ENCODE results near the gene DRAXIN.
A peak's percentile ranks its signal among the peaks of the same experiment; 100 is the strongest.

DRAXIN gene

GRCh38 chr1:11721311-11721710 is 29.8 kb downstream of the DRAXIN start:
- H3K4me3 Mint-ChIP-seq: no peak overlapping the region
- ATAC-seq (replicated peaks) (no peak), DNase-seq (no peak)
- no peak overlapping the region for H3K27ac Mint-ChIP-seq
- no peaks in the 10 kb centered on the region for H3K36me3 Mint-ChIP-seq
- peaks cover 13 to 25% of the 10 kb centered on the region in 2 donors for H3K4me1 Mint-ChIP-seq
- no peaks in the 10 kb centered on the region for H3K27me3 Mint-ChIP-seq
- H3K9me3 Mint-ChIP-seq: no peaks in the 10 kb centered on the region

- Mint-ChIP-seq H3K9me3 (no peaks in the 10 kb centered on the region), H3K4me1 (peaks cover 13 to 25% of the 10 kb centered on the region in 2 donors), H3K36me3 (no peaks in the 10 kb centered on the region), H3K4me3 (no peak overlapping the region), H3K27ac (no peak overlapping the region), H3K27me3 (no peaks in the 10 kb centered on the region)
- DNase-seq: no peak
- ATAC-seq (replicated peaks): no peak
These were observed 31.0 kb downstream of the DRAXIN start for GRCh38 chr1:11722538-11722937.

- no peaks in the 10 kb centered on the region for H3K36me3 Mint-ChIP-seq
- no peak overlapping the region for H3K27ac Mint-ChIP-seq
- no peak overlapping the region for H3K4me3 Mint-ChIP-seq
- peaks cover 18 to 28% of the 10 kb centered on the region in 2 donors for H3K4me1 Mint-ChIP-seq
- no peaks in the 10 kb centered on the region for H3K9me3 Mint-ChIP-seq
- no peaks in the 10 kb centered on the region for H3K27me3 Mint-ChIP-seq
- ATAC-seq (replicated peaks) (no peak), DNase-seq (no peak)
These were observed 34.1 kb downstream of the DRAXIN start for GRCh38 chr1:11725616-11726015.

GRCh38 chr1:11727119-11727518 is 35.6 kb downstream of the DRAXIN start:
- DNase-seq: no peak
- Mint-ChIP-seq H3K27me3 (no peaks in the 10 kb centered on the region), H3K4me1 (peaks cover 26 to 43% of the 10 kb centered on the region in 2 donors), H3K36me3 (no peaks in the 10 kb centered on the region), H3K9me3 (no peaks in the 10 kb centered on the region), H3K27ac (no peak overlapping the region), H3K4me3 (no peak overlapping the region)
- no peak for ATAC-seq (replicated peaks)

DNA sequence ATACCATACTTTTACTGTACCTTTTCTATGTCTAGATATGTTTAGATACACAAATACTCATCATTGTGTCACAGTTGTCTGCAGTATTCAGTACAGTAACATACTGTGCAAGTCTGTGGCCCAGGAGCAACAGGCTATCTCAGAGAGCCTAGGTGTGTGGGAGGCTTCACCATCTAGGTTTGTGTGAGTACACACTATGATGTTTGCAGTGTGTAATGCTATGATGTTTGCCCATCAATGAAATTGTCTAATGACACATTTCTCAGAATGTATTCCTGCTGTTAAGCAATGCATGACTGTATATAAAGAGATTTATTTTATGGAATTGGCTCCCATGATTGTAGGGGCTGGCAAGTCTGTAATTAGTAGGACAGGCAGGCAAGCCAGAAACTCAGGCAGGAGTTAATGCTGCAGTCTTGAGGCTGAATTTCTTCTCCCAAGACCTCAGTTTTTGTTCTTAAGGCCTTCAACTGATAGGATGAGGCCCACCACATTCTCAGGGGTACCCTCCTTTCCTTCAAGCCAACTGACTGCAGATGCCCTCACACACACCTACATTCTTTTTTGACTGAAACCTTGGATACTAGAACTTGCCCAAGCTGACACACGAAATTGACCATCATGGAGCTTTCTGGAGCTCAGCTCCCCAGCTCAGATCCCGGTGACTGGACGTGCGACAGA is 36.8 kb downstream of the DRAXIN start:
- no peaks in the 10 kb centered on the region for H3K27me3 Mint-ChIP-seq
- ATAC-seq (replicated peaks) (no peak), DNase-seq (no peak)
- no peak overlapping the region for H3K4me3 Mint-ChIP-seq
- H3K9me3 Mint-ChIP-seq: no peaks in the 10 kb centered on the region
- peaks cover 26 to 43% of the 10 kb centered on the region in 2 donors for H3K4me1 Mint-ChIP-seq
- no peak overlapping the region for H3K27ac Mint-ChIP-seq
- H3K36me3 Mint-ChIP-seq: no peaks in the 10 kb centered on the region

GRCh38 chr1:11729155-11729497 is 37.6 kb downstream of the DRAXIN start:
- Mint-ChIP-seq H3K36me3 (no peaks in the 10 kb centered on the region), H3K4me1 (peaks cover 26 to 43% of the 10 kb centered on the region in 2 donors), H3K9me3 (no peaks in the 10 kb centered on the region), H3K27me3 (no peaks in the 10 kb centered on the region), H3K27ac (no peak overlapping the region), H3K4me3 (no peak overlapping the region)
- ATAC-seq (replicated peaks) (no peak), DNase-seq (no peak)

GRCh38 chr1:11729498-11730428 is 38.3 kb downstream of the DRAXIN start:
- ATAC-seq (replicated peaks): peak in 1 of 2 donors; percentile 21

GRCh38 chr1:11730429-11730891 is 39.0 kb downstream of the DRAXIN start:
- Mint-ChIP-seq H3K4me1 (peaks cover 28 to 41% of the 10 kb centered on the region in 2 donors), H3K27ac (peak overlapping the region; percentile 93), H3K36me3 (no peaks in the 10 kb centered on the region), H3K27me3 (no peaks in the 10 kb centered on the region), H3K9me3 (no peaks in the 10 kb centered on the region), H3K4me3 (peak overlapping the region; percentile 70 to 72)
- no peak for DNase-seq
- ATAC-seq (replicated peaks): peak; percentile 92 to 94

More at GRCh38 chr1:11729498-11730428, 38.3 kb downstream of the DRAXIN start:
- Mint-ChIP-seq H3K9me3 (no peaks in the 10 kb centered on the region), H3K27me3 (no peaks in the 10 kb centered on the region), H3K4me1 (peaks cover 26 to 43% of the 10 kb centered on the region in 2 donors), H3K4me3 (peak overlapping the region; percentile 70 to 72), H3K27ac (peak overlapping the region; percentile 93), H3K36me3 (no peaks in the 10 kb centered on the region)
- DNase-seq: no peak

DNA sequence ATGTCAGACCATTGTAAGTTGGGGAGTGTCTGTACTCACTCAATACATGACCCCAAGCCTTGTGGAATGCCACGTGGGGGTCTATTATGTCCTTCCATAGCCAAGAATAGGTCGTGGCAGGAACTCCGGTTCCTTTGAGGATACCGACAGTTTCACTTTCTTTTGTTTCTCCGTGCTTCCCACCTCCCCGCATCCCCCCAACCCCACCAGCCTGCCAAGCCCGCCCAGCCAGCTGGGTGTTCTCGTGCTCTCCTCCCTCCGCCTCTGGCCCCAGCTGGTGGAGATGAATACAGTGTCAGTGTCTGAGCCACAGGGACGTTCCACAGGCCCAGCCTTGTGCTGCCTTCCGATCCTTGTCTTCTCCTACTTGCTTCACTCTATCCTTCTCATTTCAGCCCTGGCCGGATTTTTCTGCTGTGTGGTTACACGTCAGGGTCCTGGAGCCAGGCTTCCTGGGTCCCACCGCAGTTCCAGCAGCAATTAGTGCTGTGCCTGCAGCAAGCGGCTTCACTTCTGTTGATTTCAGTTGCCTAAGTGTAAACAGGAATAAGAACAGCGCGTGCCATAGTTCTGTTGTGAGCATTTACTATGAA is 40.3 kb downstream of the DRAXIN start:
- no peak for ATAC-seq (replicated peaks)
- Mint-ChIP-seq H3K36me3 (peaks cover 2 to 3% of the 10 kb centered on the region in 2 donors), H3K4me1 (peaks cover 32 to 40% of the 10 kb centered on the region in 2 donors), H3K4me3 (peak overlapping the region; percentile 82), H3K27me3 (no peaks in the 10 kb centered on the region), H3K27ac (peak overlapping the region; percentile 95), H3K9me3 (no peaks in the 10 kb centered on the region)
- DNase-seq: no peak

DNA sequence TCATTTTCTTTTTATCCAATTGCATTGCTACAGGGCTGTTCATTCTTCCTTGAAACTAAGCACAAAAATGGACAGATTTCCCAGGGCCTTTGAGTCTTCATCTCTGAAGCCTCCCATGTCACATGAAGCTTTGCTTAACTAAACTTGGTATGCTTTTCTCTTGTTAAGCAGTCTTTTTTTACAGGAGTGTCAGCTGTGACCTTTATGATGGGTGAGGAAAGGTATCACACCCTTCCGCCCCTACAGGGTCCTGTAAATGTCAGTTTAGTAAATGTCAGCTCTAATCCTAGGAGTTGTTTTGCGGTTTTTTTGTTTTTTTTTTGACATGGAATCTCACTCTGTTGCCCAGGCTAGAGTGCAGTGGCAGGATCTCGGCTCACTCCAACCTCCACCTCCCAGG is 41.8 kb downstream of the DRAXIN start:
- Mint-ChIP-seq H3K27ac (no peak overlapping the region), H3K4me1 (peaks cover 41 to 56% of the 10 kb centered on the region in 2 donors), H3K4me3 (no peak overlapping the region), H3K36me3 (peaks cover 2 to 3% of the 10 kb centered on the region in 2 donors), H3K9me3 (no peaks in the 10 kb centered on the region), H3K27me3 (no peaks in the 10 kb centered on the region)
- ATAC-seq (replicated peaks): no peak
- no peak for DNase-seq

DNA sequence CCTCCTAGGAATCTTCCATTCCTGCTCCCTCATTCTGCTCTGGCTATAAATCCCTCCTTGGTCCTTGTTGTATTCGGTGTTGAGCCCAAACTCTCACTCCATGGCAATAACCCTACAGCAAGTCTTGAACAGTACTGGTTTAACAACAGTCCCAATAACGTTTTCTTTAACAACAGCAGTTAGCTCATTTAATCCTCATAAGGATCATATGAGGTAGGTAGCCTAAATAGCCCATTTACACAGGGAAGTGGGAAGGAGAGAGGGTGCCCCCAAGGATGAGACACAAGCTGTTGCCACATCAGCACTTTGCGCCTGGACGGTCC is 44.0 kb downstream of the DRAXIN start:
- Mint-ChIP-seq H3K27ac (peak overlapping the region; percentile 31), H3K4me1 (peaks cover 41 to 62% of the 10 kb centered on the region in 2 donors)
- ATAC-seq (replicated peaks): peak in 1 of 2 donors; percentile 4

DNA sequence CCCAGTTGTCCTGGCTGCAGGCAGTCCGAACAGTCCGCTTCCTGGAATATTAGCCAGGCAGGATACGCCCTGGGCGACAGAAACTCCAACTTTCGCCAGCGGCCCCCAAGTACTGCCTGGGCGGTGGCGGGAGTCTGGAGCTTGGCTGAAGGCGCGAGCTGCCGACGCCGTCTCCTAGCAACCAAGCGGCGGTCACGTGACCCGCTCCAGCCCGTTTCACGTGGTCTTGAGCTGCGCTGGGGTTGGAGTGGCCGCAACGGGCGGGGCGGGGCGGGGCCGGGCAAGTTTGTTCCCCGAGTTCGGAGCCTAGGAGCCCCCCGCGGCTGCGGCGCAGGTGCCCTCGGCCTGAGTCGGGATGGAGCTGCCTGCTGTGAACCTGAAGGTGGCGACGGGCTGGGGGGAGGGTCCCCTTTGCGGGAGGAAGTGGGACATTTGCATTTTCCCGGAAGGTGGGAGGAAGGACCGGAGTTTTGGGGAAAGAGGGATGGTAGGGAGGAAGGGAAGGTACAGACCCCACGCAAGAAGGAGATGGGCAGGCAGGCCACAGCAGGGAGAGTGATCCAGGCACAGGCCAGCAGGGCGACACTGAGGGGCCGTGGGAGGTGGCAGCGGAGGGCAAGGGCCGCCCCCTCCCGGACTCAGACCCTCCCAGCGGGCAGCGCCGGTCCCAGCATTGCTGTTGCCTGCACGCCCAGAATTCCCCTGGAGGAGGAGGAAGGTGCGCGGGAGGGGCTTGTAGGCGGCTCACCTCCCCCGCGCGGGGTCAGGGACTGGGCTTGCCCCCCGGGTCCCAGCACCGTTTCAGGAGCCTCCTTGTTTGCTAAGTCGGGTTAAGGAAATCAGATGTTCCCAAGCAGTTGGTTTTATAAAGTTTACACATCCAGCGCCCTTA is 44.6 kb downstream of the DRAXIN start, which contains the start of gene AGTRAP:
Gene AGTRAP, plus strand, starts transcription at position 283 of the 892 bp plus-strand sequence. Its CDS starts 73 bp downstream, at position 356.
- H3K9me3 Mint-ChIP-seq: no peaks in the 10 kb centered on the region
- H3K36me3 Mint-ChIP-seq: peaks cover 2 to 3% of the 10 kb centered on the region in 2 donors
- peak within 1 kb of the TSS; percentile 92 to 98 for H3K4me3 Mint-ChIP-seq
- H3K27ac Mint-ChIP-seq: peak within 1 kb of the TSS; percentile 96
- ATAC-seq (replicated peaks): peak; percentile 89 to 91
- peaks cover 43 to 62% of the 10 kb centered on the region in 2 donors for H3K4me1 Mint-ChIP-seq
- H3K27me3 Mint-ChIP-seq: no peaks in the 10 kb centered on the region
- DNase-seq: peak; percentile 83

More for the DNA sequence above, 44.0 kb downstream of the DRAXIN start:
- Mint-ChIP-seq H3K27me3 (no peaks in the 10 kb centered on the region), H3K9me3 (no peaks in the 10 kb centered on the region), H3K36me3 (peaks cover 2 to 3% of the 10 kb centered on the region in 2 donors), H3K4me3 (peak overlapping the region; percentile 92 to 98)
- DNase-seq: no peak

- peak; percentile 44 to 53 for ATAC-seq (replicated peaks)
- peak overlapping the region; percentile 92 to 98 for H3K4me3 Mint-ChIP-seq
- no peaks in the 10 kb centered on the region for H3K27me3 Mint-ChIP-seq
- no peaks in the 10 kb centered on the region for H3K9me3 Mint-ChIP-seq
- H3K36me3 Mint-ChIP-seq: peaks cover 2 to 3% of the 10 kb centered on the region in 2 donors
- no peak for DNase-seq
- H3K4me1 Mint-ChIP-seq: peaks cover 40 to 58% of the 10 kb centered on the region in 2 donors
- peak overlapping the region; percentile 96 for H3K27ac Mint-ChIP-seq
These were observed 45.5 kb downstream of the DRAXIN start for GRCh38 chr1:11736746-11737639.

Measured in stimulated activated naive B cell treated with anti-CD40 and anti-IgM and Interleukin-4, amounts not matched to agents 10 μg/mL and 1 μg/mL and 100 μg/mL, for 72 hours (primary cell).